Measurements from ENCODE around the gene SFTA2. TPM values are rescaled to one million over a fixed set of nuclear protein-coding genes. Genes with fewer than 3 reads are reported as not detected.
A peak's percentile ranks its signal among the peaks of the same experiment; 100 is the strongest.
"Not testable (repeated sequence)": the region's sequence is repeated elsewhere in the genome, so short reads cannot be mapped to it uniquely, and the experiment has no call there.

SFTA2 gene
- total RNA-seq, 1 donor from 2014 or later, result 369 TPM

DNA sequence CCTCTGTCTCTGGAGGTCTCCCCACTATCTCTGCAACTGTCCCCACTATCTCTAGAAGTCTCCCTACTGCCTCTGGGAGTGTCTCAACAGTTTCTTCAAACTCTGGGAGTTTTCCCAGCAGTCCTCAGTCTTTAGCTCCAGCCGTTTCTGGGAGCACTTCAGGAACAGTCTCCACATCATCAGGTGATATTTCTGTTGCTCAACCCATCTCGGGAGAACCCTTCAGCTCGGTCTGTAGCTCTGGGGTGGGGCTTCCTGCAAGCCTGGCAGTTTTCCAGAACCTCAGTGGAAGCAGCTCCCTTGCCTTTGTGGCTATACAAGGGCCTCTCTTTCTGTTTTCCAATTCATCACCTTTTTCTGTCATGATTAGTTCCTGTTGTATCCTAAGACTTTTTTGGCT is 3.0 kb upstream of the SFTA2 start:
- Histone ChIP-seq H3K36me3 (no peaks in the 10 kb centered on the region), H3K27me3 (no peaks in the 10 kb centered on the region), H3K4me1 (peaks cover 11% of the 10 kb centered on the region), H3K27ac (peak overlapping the region; percentile 52), H3K9me3 (no peaks in the 10 kb centered on the region), H3K4me3 (peak overlapping the region; percentile 34)
- DNase-seq, result no peak
- TF ChIP-seq, protein P1, sequence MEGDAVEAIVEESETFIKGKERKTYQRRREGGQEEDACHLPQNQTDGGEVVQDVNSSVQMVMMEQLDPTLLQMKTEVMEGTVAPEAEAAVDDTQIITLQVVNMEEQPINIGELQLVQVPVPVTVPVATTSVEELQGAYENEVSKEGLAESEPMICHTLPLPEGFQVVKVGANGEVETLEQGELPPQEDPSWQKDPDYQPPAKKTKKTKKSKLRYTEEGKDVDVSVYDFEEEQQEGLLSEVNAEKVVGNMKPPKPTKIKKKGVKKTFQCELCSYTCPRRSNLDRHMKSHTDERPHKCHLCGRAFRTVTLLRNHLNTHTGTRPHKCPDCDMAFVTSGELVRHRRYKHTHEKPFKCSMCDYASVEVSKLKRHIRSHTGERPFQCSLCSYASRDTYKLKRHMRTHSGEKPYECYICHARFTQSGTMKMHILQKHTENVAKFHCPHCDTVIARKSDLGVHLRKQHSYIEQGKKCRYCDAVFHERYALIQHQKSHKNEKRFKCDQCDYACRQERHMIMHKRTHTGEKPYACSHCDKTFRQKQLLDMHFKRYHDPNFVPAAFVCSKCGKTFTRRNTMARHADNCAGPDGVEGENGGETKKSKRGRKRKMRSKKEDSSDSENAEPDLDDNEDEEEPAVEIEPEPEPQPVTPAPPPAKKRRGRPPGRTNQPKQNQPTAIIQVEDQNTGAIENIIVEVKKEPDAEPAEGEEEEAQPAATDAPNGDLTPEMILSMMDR (IDR thresholded peaks at IDR 0.05), result no peak
- intact Hi-C loops (cut with DNase I), result no loop called here
- ATAC-seq, result peak; percentile 37

DNA sequence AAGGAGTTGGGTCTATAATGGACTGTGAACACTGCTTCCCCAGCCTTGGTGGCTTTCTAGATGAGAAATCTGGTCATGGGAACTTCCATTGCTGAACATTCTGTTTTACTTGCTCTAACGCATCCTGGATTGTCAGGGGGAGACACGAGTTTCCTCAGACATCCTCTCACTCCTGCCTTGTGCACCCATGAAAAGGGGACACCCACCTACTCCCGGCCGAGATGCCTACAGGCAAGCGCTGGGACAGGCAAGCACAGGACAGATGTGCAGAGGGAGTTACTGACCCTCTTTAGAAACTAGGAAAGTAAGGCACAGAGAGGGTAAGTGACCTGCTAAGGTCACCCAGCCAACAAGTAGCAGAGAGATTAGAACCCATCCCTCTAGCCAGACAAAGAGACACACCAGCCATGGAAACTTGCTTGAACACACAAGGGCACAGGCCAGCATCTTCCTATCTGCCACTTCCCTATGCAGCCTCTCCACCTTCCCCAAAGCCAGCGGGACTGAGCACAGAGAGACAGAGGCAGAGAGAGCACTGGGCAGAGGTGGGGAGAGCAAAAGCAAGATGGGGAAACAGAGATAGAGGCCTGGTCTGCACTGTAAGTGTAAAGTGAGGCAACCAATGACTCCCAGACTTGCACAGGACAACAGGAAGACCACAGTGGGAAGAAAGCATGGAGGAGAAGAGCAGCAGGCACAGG is 845 bp upstream of the SFTA2 start:
- H3K9me3 ChIP-seq, result no peaks in the 10 kb centered on the region
- no peaks in the 10 kb centered on the region for H3K36me3 ChIP-seq
- DNase-seq (no peak), ATAC-seq (no peak)
- H3K27me3 ChIP-seq, result no peaks in the 10 kb centered on the region
- intact Hi-C loops (cut with DNase I), result no loop called here
- no peak overlapping the region for H3K4me3 ChIP-seq
- H3K27ac ChIP-seq, result peak overlapping the region; percentile 80
- H3K4me1 ChIP-seq, result peaks cover 5% of the 10 kb centered on the region
- TF ChIP-seq, protein P1 (IDR thresholded peaks at IDR 0.05), result no peak

GRCh38 chr6:30931272-30931671 is 698 bp downstream of the SFTA2 start:
- TF ChIP-seq, protein P1 (IDR thresholded peaks at IDR 0.05), result no peak
- no peaks in the 10 kb centered on the region for H3K27me3 ChIP-seq
- H3K27ac ChIP-seq, result peak overlapping the region; percentile 80
- intact Hi-C loops (cut with DNase I), result no loop called here
- H3K4me3 ChIP-seq, result peak overlapping the region; percentile 48
- peaks cover 9% of the 10 kb centered on the region for H3K36me3 ChIP-seq
- ATAC-seq (no peak), DNase-seq (no peak)
- H3K4me1 ChIP-seq, result peaks cover 7% of the 10 kb centered on the region
- no peaks in the 10 kb centered on the region for H3K9me3 ChIP-seq

DNA sequence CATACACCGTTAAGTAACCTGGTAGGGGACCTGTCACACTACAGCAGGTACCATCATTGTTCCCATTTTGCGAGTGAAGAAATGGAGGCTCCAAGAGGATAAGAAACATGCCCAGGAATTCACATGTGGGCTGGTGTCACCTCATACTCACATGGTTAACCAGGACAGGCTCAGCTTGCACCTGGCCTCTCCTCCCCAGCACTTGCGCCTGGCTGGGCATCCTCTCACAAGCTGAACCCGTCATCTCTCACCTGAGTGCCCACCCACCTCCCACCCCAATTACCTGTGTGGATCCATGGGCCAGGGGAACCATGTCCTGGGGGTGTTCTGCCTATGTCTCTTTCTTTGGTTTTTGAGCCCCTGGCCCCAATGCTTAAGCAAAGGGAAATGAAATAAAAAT is 1.5 kb downstream of the SFTA2 start:
- intact Hi-C loops (cut with DNase I), result no loop called here
- no peaks in the 10 kb centered on the region for H3K27me3 ChIP-seq
- no peaks in the 10 kb centered on the region for H3K9me3 ChIP-seq
- peak overlapping the region; percentile 80 for H3K27ac ChIP-seq
- DNase-seq (no peak), ATAC-seq (peak; percentile 29)
- peaks cover 13% of the 10 kb centered on the region for H3K4me1 ChIP-seq
- H3K36me3 ChIP-seq, result peaks cover 16% of the 10 kb centered on the region
- TF ChIP-seq, protein P1 (IDR thresholded peaks at IDR 0.05), result no peak
- peak overlapping the region; percentile 48 for H3K4me3 ChIP-seq

DNA sequence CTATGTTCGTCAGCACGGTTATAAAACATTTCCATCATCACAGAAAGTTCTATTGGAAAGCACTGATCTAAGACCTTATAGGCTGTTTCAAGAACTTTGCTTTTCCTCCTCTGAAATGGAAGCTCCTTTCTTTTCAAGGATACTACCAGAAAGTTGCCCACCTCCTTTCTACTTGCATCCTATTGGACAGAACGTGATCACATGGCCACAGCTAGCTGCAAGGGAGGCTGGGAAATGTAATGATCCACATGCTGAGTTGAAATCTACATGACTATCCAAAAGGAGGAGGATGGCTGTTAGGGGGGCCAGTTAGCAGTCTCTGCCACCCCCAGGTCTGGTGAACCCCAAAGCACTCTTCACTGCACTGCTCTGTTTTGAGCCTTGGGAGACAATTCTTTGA is 3.3 kb downstream of the SFTA2 start:
- peak overlapping the region; percentile 80 for H3K27ac ChIP-seq
- no peaks in the 10 kb centered on the region for H3K27me3 ChIP-seq

DNA sequence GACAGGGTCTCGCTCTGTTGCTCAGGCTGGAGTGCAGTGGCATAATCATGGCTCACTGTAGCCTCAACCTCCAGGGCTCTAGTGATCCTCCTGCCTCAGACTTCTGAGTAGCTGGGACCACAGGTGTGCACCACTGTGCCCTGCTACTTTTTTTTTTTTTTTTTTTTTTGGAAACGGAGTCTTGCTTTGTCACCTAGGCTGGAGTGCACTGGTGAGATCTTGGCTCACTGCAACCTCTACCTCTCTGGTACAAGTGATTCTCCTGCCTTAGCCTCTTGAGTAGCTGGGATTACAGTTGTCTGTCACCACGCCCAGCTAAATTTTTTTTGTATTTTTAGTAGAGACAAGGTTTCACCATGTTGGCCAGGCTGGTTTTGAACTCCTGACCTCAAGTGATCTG is 4.9 kb downstream of the SFTA2 start:
- H3K4me1 ChIP-seq; DNase-seq; intact Hi-C loops (cut with DNase I); H3K27me3 ChIP-seq; H3K9me3 ChIP-seq; H3K4me3 ChIP-seq; ATAC-seq: not testable (repeated sequence)
- Histone ChIP-seq H3K27ac (peak overlapping the region; percentile 80), H3K36me3 (peaks cover 42% of the 10 kb centered on the region)

More for the DNA sequence above, 3.3 kb downstream of the SFTA2 start:
- H3K4me1 ChIP-seq, result peaks cover 9% of the 10 kb centered on the region
- no peak for ATAC-seq
- no peak overlapping the region for H3K4me3 ChIP-seq
- intact Hi-C loops (cut with DNase I), result no loop called here
- TF ChIP-seq, protein P1 (IDR thresholded peaks at IDR 0.05), result no peak
- H3K9me3 ChIP-seq, result no peaks in the 10 kb centered on the region
- H3K36me3 ChIP-seq, result peaks cover 26% of the 10 kb centered on the region
- no peak for DNase-seq

Measured in upper lobe of right lung (tissue), 1 donor.